Measurements from ENCODE around the gene VEGFB.

DNA sequence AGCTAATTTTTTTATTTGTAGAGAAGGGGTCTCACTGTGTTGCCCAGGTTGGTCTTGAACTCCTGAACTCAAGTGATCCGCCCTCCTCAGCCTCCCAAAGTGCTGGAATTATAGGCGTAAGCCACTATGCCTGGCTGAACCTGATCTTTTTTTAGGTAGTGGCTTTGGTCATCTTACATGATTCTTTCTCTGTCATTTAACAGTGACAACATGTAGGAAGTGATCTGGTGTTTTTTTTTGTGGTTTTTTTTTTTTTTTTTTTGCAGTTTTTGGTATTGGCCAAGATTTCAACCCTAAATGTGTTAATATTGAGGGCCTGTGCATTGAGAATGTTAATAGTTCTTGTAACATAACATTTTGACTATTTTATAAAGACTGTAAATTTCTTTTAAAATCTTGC lies 35.9 kb upstream of the VEGFB start:
- TF ChIP-seq, protein P1, sequence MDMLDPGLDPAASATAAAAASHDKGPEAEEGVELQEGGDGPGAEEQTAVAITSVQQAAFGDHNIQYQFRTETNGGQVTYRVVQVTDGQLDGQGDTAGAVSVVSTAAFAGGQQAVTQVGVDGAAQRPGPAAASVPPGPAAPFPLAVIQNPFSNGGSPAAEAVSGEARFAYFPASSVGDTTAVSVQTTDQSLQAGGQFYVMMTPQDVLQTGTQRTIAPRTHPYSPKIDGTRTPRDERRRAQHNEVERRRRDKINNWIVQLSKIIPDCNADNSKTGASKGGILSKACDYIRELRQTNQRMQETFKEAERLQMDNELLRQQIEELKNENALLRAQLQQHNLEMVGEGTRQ (IDR thresholded peaks at IDR 0.05): no peak
- TF ChIP-seq, protein P2, sequence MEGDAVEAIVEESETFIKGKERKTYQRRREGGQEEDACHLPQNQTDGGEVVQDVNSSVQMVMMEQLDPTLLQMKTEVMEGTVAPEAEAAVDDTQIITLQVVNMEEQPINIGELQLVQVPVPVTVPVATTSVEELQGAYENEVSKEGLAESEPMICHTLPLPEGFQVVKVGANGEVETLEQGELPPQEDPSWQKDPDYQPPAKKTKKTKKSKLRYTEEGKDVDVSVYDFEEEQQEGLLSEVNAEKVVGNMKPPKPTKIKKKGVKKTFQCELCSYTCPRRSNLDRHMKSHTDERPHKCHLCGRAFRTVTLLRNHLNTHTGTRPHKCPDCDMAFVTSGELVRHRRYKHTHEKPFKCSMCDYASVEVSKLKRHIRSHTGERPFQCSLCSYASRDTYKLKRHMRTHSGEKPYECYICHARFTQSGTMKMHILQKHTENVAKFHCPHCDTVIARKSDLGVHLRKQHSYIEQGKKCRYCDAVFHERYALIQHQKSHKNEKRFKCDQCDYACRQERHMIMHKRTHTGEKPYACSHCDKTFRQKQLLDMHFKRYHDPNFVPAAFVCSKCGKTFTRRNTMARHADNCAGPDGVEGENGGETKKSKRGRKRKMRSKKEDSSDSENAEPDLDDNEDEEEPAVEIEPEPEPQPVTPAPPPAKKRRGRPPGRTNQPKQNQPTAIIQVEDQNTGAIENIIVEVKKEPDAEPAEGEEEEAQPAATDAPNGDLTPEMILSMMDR (IDR thresholded peaks at IDR 0.05): no peak
- TF ChIP-seq POLR2A (IDR thresholded peaks at IDR 0.05; ENCODE audit: low read length): no peak
- no peak for TF ChIP-seq MAFK (IDR thresholded peaks at IDR 0.05; ENCODE audit: partially characterized antibody)
- no peak for TF ChIP-seq FOSB (CRISPR knock-in tag; IDR thresholded peaks at IDR 0.05)
- TF ChIP-seq, protein P3, sequence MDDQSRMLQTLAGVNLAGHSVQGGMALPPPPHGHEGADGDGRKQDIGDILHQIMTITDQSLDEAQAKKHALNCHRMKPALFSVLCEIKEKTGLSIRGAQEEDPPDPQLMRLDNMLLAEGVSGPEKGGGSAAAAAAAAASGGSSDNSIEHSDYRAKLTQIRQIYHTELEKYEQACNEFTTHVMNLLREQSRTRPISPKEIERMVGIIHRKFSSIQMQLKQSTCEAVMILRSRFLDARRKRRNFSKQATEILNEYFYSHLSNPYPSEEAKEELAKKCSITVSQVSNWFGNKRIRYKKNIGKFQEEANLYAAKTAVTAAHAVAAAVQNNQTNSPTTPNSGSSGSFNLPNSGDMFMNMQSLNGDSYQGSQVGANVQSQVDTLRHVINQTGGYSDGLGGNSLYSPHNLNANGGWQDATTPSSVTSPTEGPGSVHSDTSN (IDR thresholded peaks at IDR 0.05): no peak

All from A549 (cell line).